A549 (cell line): ENCODE measurements around the gene MACROD1.

ENCODE experiments used
- ATOH8 ChIP-seq: fragments of 250-450 bp; sonication (Bioruptor Pico); IDR thresholded peaks from 2 replicates; pipeline ENCODE4 v1.5.0; 2020; ENCODE audit warnings: low read depth, mild to moderate bottlenecking, moderate library complexity
- BCL3 ChIP-seq: fragments of >200 bp; sonication (Bioruptor Twin); formaldehyde crosslinking; IDR thresholded peaks from 3 replicates; pipeline ENCODE4 v1.6.1; 2016
- CTCF ChIP-seq: fragments of >200 bp; sonication (Bioruptor Twin); formaldehyde crosslinking; IDR thresholded peaks from 3 replicates; pipeline ENCODE4 v1.5.1; 2016
- EP300 ChIP-seq, 2 experiments: fragments of >200 bp; sonication (Bioruptor Twin); formaldehyde crosslinking; IDR thresholded peaks; 2 replicates in 1 of 2; 3 replicates in 1 of 2; pipeline ENCODE4 v1.6.1; 2016 to 2017
- FOSL2 ChIP-seq, 2 experiments: fragments of 450-650 bp in 1 of 2; fragments of >200 bp in 1 of 2; sonication (Bioruptor Twin) in 1 of 2; formaldehyde crosslinking; IDR thresholded peaks; 2 replicates each; pipeline versions ENCODE4 v1.5.0 to v1.6.1; 2016 to 2020; ENCODE audit warnings: mild to moderate bottlenecking in 1 of 2, moderate library complexity in 1 of 2
- KDM1A ChIP-seq: fragments of 200-600 bp; sonication (generic); IDR thresholded peaks from 2 replicates; pipeline ENCODE4 v1.6.1; 2016; ENCODE audit warnings: low read depth, mild to moderate bottlenecking
- MAX ChIP-seq: IDR thresholded peaks from 2 replicates; pipeline ENCODE4 v1.6.1; 2012

GRCh38 chr11:64052436-64052835 lies 113.5 kb downstream of the MACROD1 start:
- TF ChIP-seq EP300 (IDR thresholded peaks at IDR 0.05) = no peak
- no peak for TF ChIP-seq FOSL2 (IDR thresholded peaks at IDR 0.05)
- no peak for TF ChIP-seq FOSL2 (CRISPR knock-in tag; IDR thresholded peaks at IDR 0.05)
- no peak for TF ChIP-seq CTCF
- no peak for TF ChIP-seq BCL3
- no peak for TF ChIP-seq MAX
- no peak for TF ChIP-seq KDM1A
- TF ChIP-seq ATOH8 (CRISPR knock-in tag) = no peak
